WI38 (cell line): ENCODE data around the gene FLNA.

Experiments
- H3K4me3 ChIP-seq: 2 replicates; pipeline ENCODE4 v1.5.1; 2011; ENCODE audit warnings: low read depth, mild to moderate bottlenecking, control low read depth, low read length
- CTCF ChIP-seq: IDR thresholded peaks from 2 replicates; pipeline ENCODE4 v1.5.1; 2012; ENCODE audit warnings: low read depth, mild to moderate bottlenecking, control low read depth, low read length

The FLNA gene

GRCh38 chrX:154412468-154412867, 38.0 kb upstream of the FLNA start:
- no peak for TF ChIP-seq CTCF
- H3K4me3 ChIP-seq, result peak overlapping the region; percentile 65

- H3K4me3 ChIP-seq, result peak overlapping the region; percentile 65
- TF ChIP-seq CTCF, result no peak
These were observed 37.5 kb upstream of the FLNA start for GRCh38 chrX:154411981-154412340.

- no peak for TF ChIP-seq CTCF
These were observed 34.9 kb upstream of the FLNA start, which contains the start of gene DNASE1L1 for GRCh38 chrX:154409222-154409871. Gene DNASE1L1 (minus strand): TSS chrX:154409254. CDS start chrX:154405568, 3,686 bp downstream.

GRCh38 chrX:154408659-154409221, 34.3 kb upstream of the FLNA start:
- TF ChIP-seq CTCF, result no peak
- peak overlapping the region; percentile 64 for H3K4me3 ChIP-seq

More at GRCh38 chrX:154409222-154409871, 34.9 kb upstream of the FLNA start, which contains the start of gene DNASE1L1:
- peak within 1 kb of the TSS; percentile 64 for H3K4me3 ChIP-seq

GRCh38 chrX:154404625-154405192, 30.3 kb upstream of the FLNA start:
- no peak overlapping the region for H3K4me3 ChIP-seq
- no peak for TF ChIP-seq CTCF

GRCh38 chrX:154403858-154404257, 29.4 kb upstream of the FLNA start:
- no peak for TF ChIP-seq CTCF
- no peak overlapping the region for H3K4me3 ChIP-seq

- no peak for TF ChIP-seq CTCF
- no peak overlapping the region for H3K4me3 ChIP-seq
These were observed 28.8 kb upstream of the FLNA start for GRCh38 chrX:154403192-154403591.
